Measurements from ENCODE around the gene FOXO1. TPM values are rescaled to one million over a fixed set of nuclear protein-coding genes. Genes with fewer than 3 reads are reported as not detected.

The FOXO1 gene
- total and polyA plus RNA-seq, 2 experiments from 2014 or later: 32.4 to 68.0 TPM

GRCh38 chr13:40522282-40522681 lies 144.2 kb downstream of the FOXO1 start (continued):
- TF ChIP-seq REST (IDR thresholded peaks at IDR 0.05; ENCODE audit: unreplicated experiment): no peak
- TF ChIP-seq EZH2phosphoT487 (IDR thresholded peaks at IDR 0.05; ENCODE audit: unreplicated experiment): no peak
- no peak for TF ChIP-seq NANOG (IDR thresholded peaks at IDR 0.05; ENCODE audit: borderline replicate concordance)
- TF ChIP-seq STAT1 (IDR thresholded peaks at IDR 0.05; ENCODE audit: unreplicated experiment): no peak
- no peak for TF ChIP-seq EZH2 (IDR thresholded peaks at IDR 0.05; ENCODE audit: low read depth, unreplicated experiment)
- TF ChIP-seq CREB1 (CRISPR knock-in tag; IDR thresholded peaks at IDR 0.05; ENCODE audit: low read depth): no peak
- TF ChIP-seq CTCF (conservative IDR thresholded peaks at IDR 0.05; ENCODE audit: low read depth in 2 of 2): no peak
- no peak for TF ChIP-seq ETS1 (IDR thresholded peaks at IDR 0.05)
- TF ChIP-seq ZNF331 (CRISPR knock-in tag; IDR thresholded peaks at IDR 0.05; ENCODE audit: low read depth): no peak
- TF ChIP-seq JUNB (IDR thresholded peaks at IDR 0.05; ENCODE audit: unreplicated experiment): no peak

GRCh38 chr13:40520916-40521315 lies 145.5 kb downstream of the FOXO1 start:
- no peaks in the 10 kb centered on the region for H3K79me2 ChIP-seq (replicated peaks; ENCODE audit: insufficient read depth)
- ATAC-seq (no peak), DNase-seq (ENCODE audit: low spot score) (no peak)
- no peak overlapping the region for H3K4me3 ChIP-seq
- no peaks in the 10 kb centered on the region for H3F3A ChIP-seq (replicated peaks; ENCODE audit: low read depth)
- Mint-ChIP-seq H3K27ac (no peak overlapping the region), H3K27me3 (ENCODE audit: insufficient read depth, low read depth, poor library complexity) (peaks cover 4% of the 10 kb centered on the region), H3K36me3 (ENCODE audit: low read depth) (no peaks in the 10 kb centered on the region), H3K4me1 (peaks cover 9% of the 10 kb centered on the region; the same call in 2 of the 3 replicates), H3K4me3 (no peak overlapping the region), H3K9me3 (no peaks in the 10 kb centered on the region)
- H3K4me2 ChIP-seq: no peak overlapping the region
- no peaks in the 10 kb centered on the region for H4K20me1 ChIP-seq (replicated peaks; ENCODE audit: insufficient read depth)
- no peaks in the 10 kb centered on the region for H3K36me3 ChIP-seq (ENCODE audit: insufficient read depth)
- H3K27ac ChIP-seq (ENCODE audit: low read depth): no peak overlapping the region
- peaks cover 4% of the 10 kb centered on the region; the same call in 1 of the 2 replicates for H3K9me2 ChIP-seq (ENCODE audit: insufficient read depth)
- H2AFZ ChIP-seq: no peak overlapping the region
- H3K4me1 ChIP-seq (ENCODE audit: insufficient read depth): no peaks in the 10 kb centered on the region
- no peaks in the 10 kb centered on the region for H3K27me3 ChIP-seq (ENCODE audit: insufficient read depth)
- TF ChIP-seq NANOG (IDR thresholded peaks at IDR 0.05; ENCODE audit: borderline replicate concordance) (no peak), ZNF462 (CRISPR knock-in tag; IDR thresholded peaks at IDR 0.05) (no peak)
